Vagina (tissue), 2 donors: Measurements from ENCODE around the gene SMARCA5.

Source experiments
- CTCF ChIP-seq, 3 experiments: fragments of 450-650 bp in 2 of 3; fragments of 200-600 bp in 1 of 3; sonication (generic) in 1 of 3; IDR thresholded peaks; one replicate each; pipeline ENCODE4 v1.5.1; 2017 to 2019; ENCODE audit warnings: antibody characterized with exemption in 3 of 3, mild to moderate bottlenecking in 2 of 3, moderate library complexity in 2 of 3
- POLR2A ChIP-seq, 2 donors: fragments of 450-650 bp; IDR thresholded peaks; one replicate each; pipeline ENCODE4 v1.6.1; 2017; ENCODE audit warnings: antibody characterized with exemption in 2 of 2, mild to moderate bottlenecking in 2 of 2, moderate library complexity in 2 of 2

DNA sequence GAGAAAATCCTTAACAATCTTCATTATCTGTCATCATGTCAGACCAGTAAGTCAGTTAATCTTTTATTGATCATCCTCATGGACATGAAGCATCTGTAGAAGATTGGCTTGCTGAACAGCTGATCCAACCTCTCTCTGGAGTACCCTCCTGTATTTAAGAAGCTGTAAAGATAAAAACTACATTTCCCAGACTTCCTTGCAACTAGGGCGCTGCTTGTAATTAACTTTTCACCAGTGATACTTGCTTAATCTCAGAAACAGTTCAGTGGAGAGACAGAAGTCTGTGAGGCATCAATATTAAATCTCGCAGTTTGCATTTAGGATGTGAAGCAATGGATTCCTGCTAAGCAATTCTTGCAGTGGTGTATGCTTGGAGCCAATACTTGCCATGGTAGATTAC lies 36.0 kb upstream of the SMARCA5 start:
- TF ChIP-seq CTCF (IDR thresholded peaks at IDR 0.05): no peak
- TF ChIP-seq POLR2A (IDR thresholded peaks at IDR 0.05): no peak
